Glutamatergic neuron (in vitro differentiated cells): ENCODE measurements around the gene GORASP1. TPM values are rescaled to one million over a fixed set of nuclear protein-coding genes. Genes with fewer than 3 reads are reported as not detected.

ENCODE experiments used
- DNase-seq: peaks from one replicate; pipeline ENCODE4 v3.0.0; 2022
- H3K27ac Mint-ChIP-seq: one replicate; pipeline ENCODE4 v1.8.0; 2020; ENCODE audit warnings: mild to moderate bottlenecking, mixed read lengths, inconsistent platforms; ENCODE audit not compliant: unreplicated experiment
- H3K27me3 Mint-ChIP-seq: one replicate; pipeline ENCODE4 v1.8.0; 2020; ENCODE audit warnings: mild to moderate bottlenecking, moderate library complexity, mixed read lengths, inconsistent platforms; ENCODE audit not compliant: unreplicated experiment
- H3K36me3 Mint-ChIP-seq: one replicate; pipeline ENCODE4 v1.8.0; 2020; ENCODE audit warnings: mild to moderate bottlenecking, mixed read lengths, inconsistent platforms; ENCODE audit not compliant: unreplicated experiment
- H3K4me1 Mint-ChIP-seq: one replicate; pipeline ENCODE4 v1.8.0; 2020; ENCODE audit warnings: mild to moderate bottlenecking, low read depth, mixed read lengths, inconsistent platforms; ENCODE audit not compliant: unreplicated experiment
- H3K4me3 Mint-ChIP-seq: one replicate; pipeline ENCODE4 v1.8.0; 2020; ENCODE audit warnings: mild to moderate bottlenecking, mixed read lengths, inconsistent platforms; ENCODE audit not compliant: unreplicated experiment
- H3K9me3 Mint-ChIP-seq: one replicate; pipeline ENCODE4 v1.8.0; 2020; ENCODE audit warnings: mild to moderate bottlenecking, moderate library complexity, mixed read lengths, inconsistent platforms; ENCODE audit not compliant: unreplicated experiment
- long read RNA-seq: library from polyadenylated mRNA; unstranded; transcript quantifications from one replicate; pipeline ENCODE4 v2.0.0, GENCODE V29; 2020; ENCODE audit not compliant: unreplicated experiment
- total RNA-seq: library from RNA; stranded (reverse); fragmentation: NEBNext Ultra II Directional; extraction: Animal tissue kit (Norgen Biotek cat#: 25700); gene quantifications from one replicate; pipeline ENCODE4 v1.2.1, GENCODE V29; 2021; ENCODE audit not compliant: unreplicated experiment
- TF ChIP-seq, protein P1 (sequence below): fragments of 200-600 bp; sonication (generic); IDR thresholded peaks from one replicate; pipeline ENCODE4 v1.5.0; 2021; ENCODE audit not compliant: partially characterized antibody, unreplicated experiment

Gene GORASP1
- 44.6 TPM for total RNA-seq
- long read RNA-seq, partial matches to known transcripts, result 0 of 11 reads
- long read RNA-seq, other reads (novel, unspliced or antisense), result 6 of 11 reads

GRCh38 chr3:39107388-39108199 is at the start of gene GORASP1, which contains the start of gene TTC21A:
GORASP1 (minus strand) TSS chr3:39107627; CDS start chr3:39107541, 86 bp downstream.
TTC21A (plus strand) TSS chr3:39107680; CDS start chr3:39107838, 158 bp downstream.
- Mint-ChIP-seq H3K4me1 (peaks cover 22% of the 10 kb centered on the region), H3K27me3 (peaks cover 5% of the 10 kb centered on the region), H3K4me3 (peak within 1 kb of the TSS; percentile 99), H3K36me3 (peaks cover under 1% of the 10 kb centered on the region), H3K27ac (peak within 1 kb of the TSS; percentile 90), H3K9me3 (peaks cover 13% of the 10 kb centered on the region)
- DNase-seq, result peak; percentile 84
- TF ChIP-seq, protein P1, sequence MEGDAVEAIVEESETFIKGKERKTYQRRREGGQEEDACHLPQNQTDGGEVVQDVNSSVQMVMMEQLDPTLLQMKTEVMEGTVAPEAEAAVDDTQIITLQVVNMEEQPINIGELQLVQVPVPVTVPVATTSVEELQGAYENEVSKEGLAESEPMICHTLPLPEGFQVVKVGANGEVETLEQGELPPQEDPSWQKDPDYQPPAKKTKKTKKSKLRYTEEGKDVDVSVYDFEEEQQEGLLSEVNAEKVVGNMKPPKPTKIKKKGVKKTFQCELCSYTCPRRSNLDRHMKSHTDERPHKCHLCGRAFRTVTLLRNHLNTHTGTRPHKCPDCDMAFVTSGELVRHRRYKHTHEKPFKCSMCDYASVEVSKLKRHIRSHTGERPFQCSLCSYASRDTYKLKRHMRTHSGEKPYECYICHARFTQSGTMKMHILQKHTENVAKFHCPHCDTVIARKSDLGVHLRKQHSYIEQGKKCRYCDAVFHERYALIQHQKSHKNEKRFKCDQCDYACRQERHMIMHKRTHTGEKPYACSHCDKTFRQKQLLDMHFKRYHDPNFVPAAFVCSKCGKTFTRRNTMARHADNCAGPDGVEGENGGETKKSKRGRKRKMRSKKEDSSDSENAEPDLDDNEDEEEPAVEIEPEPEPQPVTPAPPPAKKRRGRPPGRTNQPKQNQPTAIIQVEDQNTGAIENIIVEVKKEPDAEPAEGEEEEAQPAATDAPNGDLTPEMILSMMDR, result no peak

DNA sequence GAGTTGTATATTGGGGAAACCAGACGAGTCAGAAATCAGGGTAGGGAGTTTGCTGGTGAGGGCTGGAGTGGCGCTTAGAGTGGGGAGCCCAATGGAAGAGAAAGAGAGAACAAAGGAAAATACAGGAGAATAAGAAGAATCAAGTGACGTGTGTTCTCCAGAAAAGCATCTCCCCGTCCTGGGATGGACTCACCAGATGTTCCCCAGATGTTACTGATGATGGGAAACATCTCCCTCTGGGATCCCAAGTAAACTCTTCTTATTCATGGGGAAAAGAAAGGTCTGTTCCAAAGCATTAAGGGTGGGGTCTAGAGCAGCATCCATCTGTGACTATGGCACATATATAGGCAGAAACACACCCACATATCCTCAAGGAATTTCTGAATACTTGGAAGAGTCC is 49.0 kb upstream of the GORASP1 start:
- Mint-ChIP-seq H3K4me3 (no peak overlapping the region), H3K36me3 (no peaks in the 10 kb centered on the region), H3K4me1 (peaks cover 23% of the 10 kb centered on the region), H3K27me3 (peaks cover 13% of the 10 kb centered on the region), H3K9me3 (peaks cover 8% of the 10 kb centered on the region), H3K27ac (no peak overlapping the region)
- TF ChIP-seq, protein P1, result no peak
- DNase-seq, result no peak

GRCh38 chr3:39154280-39155021 is 47.0 kb upstream of the GORASP1 start:
- peak; percentile 80 for DNase-seq
- peak overlapping the region; percentile 80 for H3K4me3 Mint-ChIP-seq
- peak overlapping the region; percentile 70 for H3K27ac Mint-ChIP-seq
- H3K4me1 Mint-ChIP-seq, result peaks cover 43% of the 10 kb centered on the region
- H3K27me3 Mint-ChIP-seq, result peaks cover 25% of the 10 kb centered on the region
- H3K36me3 Mint-ChIP-seq, result no peaks in the 10 kb centered on the region
- peaks cover 18% of the 10 kb centered on the region for H3K9me3 Mint-ChIP-seq
- TF ChIP-seq, protein P1, result no peak

DNA sequence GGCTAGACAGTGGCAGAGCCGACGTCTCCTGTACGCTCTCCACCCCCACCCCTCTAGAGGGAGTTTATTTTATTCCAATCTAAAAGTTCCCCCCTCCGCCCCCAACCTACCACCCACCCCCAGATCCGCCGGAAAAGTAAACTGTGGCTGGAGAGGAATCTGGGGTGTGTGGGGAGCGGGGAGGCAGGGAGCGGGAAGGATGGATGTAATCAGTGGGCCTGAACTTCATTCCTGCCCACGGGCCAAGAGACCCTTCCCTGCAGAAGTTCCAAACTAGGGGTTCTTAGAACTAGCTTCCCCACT is 46.5 kb upstream of the GORASP1 start:
- Mint-ChIP-seq H3K27me3 (peaks cover 27% of the 10 kb centered on the region), H3K4me3 (peak overlapping the region; percentile 80), H3K4me1 (peaks cover 47% of the 10 kb centered on the region), H3K27ac (peak overlapping the region; percentile 70), H3K9me3 (peaks cover 23% of the 10 kb centered on the region), H3K36me3 (no peaks in the 10 kb centered on the region)
- no peak for DNase-seq
- TF ChIP-seq, protein P1, result no peak
